HG03378 (cell line): Measurements from ENCODE around the gene NDUFV2.
A peak's percentile ranks its signal among the peaks of the same experiment; 100 is the strongest.

Source experiments
- ATAC-seq: cut with Tn5 transposase; IDR thresholded peaks from one replicate; pipeline ENCODE4 v1.9.1; 2021; ENCODE audit warnings: mild to moderate bottlenecking, moderate library complexity; ENCODE audit not compliant: unreplicated experiment

Gene NDUFV2

GRCh38 chr18:9102508-9103375 is at the start of gene NDUFV2:
TSS of gene NDUFV2 (plus strand) at chr18:9102699. CDS start at chr18:9102744, 45 bp downstream.
- ATAC-seq = peak; percentile 72

- ATAC-seq = no peak
Observed at GRCh38 chr18:9053814-9054213, 48.7 kb upstream of the NDUFV2 start.

GRCh38 chr18:9055185-9055584 is 47.3 kb upstream of the NDUFV2 start:
- peak; percentile 79 for ATAC-seq

GRCh38 chr18:9055626-9056025 is 46.9 kb upstream of the NDUFV2 start:
- ATAC-seq = no peak

GRCh38 chr18:9057646-9058045 is 44.9 kb upstream of the NDUFV2 start:
- ATAC-seq = no peak

- ATAC-seq = no peak
Observed at GRCh38 chr18:9058406-9058805, 44.1 kb upstream of the NDUFV2 start.

GRCh38 chr18:9062418-9062751 is 40.1 kb upstream of the NDUFV2 start:
- ATAC-seq = no peak

- no peak for ATAC-seq
Observed at GRCh38 chr18:9065864-9066263, 36.6 kb upstream of the NDUFV2 start.

- peak; percentile 29 for ATAC-seq
Observed at GRCh38 chr18:9066358-9066757, 36.1 kb upstream of the NDUFV2 start.

- ATAC-seq = peak; percentile 77
Observed at GRCh38 chr18:9066817-9067306, 35.6 kb upstream of the NDUFV2 start.

- ATAC-seq = no peak
Observed at GRCh38 chr18:9067823-9068222, 34.7 kb upstream of the NDUFV2 start.

- ATAC-seq = no peak
Observed at GRCh38 chr18:9068346-9068745, 34.2 kb upstream of the NDUFV2 start.

- ATAC-seq = no peak
Observed at GRCh38 chr18:9069601-9070000, 32.9 kb upstream of the NDUFV2 start.

GRCh38 chr18:9070212-9070611 is 32.3 kb upstream of the NDUFV2 start:
- no peak for ATAC-seq

GRCh38 chr18:9079818-9080528 is 22.5 kb upstream of the NDUFV2 start:
- ATAC-seq = no peak

GRCh38 chr18:9081940-9082339 is 20.6 kb upstream of the NDUFV2 start:
- no peak for ATAC-seq

- ATAC-seq = peak; percentile 94
Observed at GRCh38 chr18:9082711-9083510, 19.6 kb upstream of the NDUFV2 start.

GRCh38 chr18:9086015-9086414 is 16.5 kb upstream of the NDUFV2 start:
- ATAC-seq = no peak

- ATAC-seq = no peak
Observed at GRCh38 chr18:9086624-9087023, 15.9 kb upstream of the NDUFV2 start.

GRCh38 chr18:9087144-9087543 is 15.4 kb upstream of the NDUFV2 start:
- no peak for ATAC-seq

GRCh38 chr18:9088252-9088651 is 14.2 kb upstream of the NDUFV2 start:
- no peak for ATAC-seq
